K562 (cell line): ENCODE results near the gene ZNF48. TPM values are rescaled to one million over a fixed set of nuclear protein-coding genes. Genes with fewer than 3 reads are reported as not detected.
A peak's percentile ranks its signal among the peaks of the same experiment; 100 is the strongest.

Experiments used
- BHLHE40 ChIP-seq: IDR thresholded peaks from 2 replicates; pipeline ENCODE4 v1.6.1; 2011; ENCODE audit warnings: low read length, improper control_type of control experiment
- CEBPG ChIP-seq, 3 experiments: fragments of 200-800 bp in 1 of 3; sonication (Bioruptor generic) in 1 of 3; sonication (generic) in 1 of 3; formaldehyde crosslinking in 1 of 3; IDR thresholded peaks in 2 of 3; conservative IDR thresholded peaks in 1 of 3; 2 replicates each; pipeline versions ENCODE4 v1.6.1 to v1.8.0; 2016 to 2022; ENCODE audit warnings: missing compliant biosample characterization in 2 of 3, missing genetic modification characterization in 2 of 3, mild to moderate bottlenecking in 1 of 3, missing genetic modification reagents in 1 of 3
- CTCFL ChIP-seq: IDR thresholded peaks from 2 replicates; pipeline ENCODE4 v1.6.1; 2011; ENCODE audit warnings: borderline replicate concordance, low read depth, mild to moderate bottlenecking, moderate library complexity, low read length; ENCODE audit not compliant: insufficient read depth, poor library complexity, severe bottlenecking
- GATAD2A ChIP-seq: fragments of 450-650 bp; IDR thresholded peaks from 2 replicates; pipeline ENCODE4 v1.6.1; 2017
- GTF2A2 ChIP-seq: IDR thresholded peaks from 2 replicates; pipeline ENCODE4 v1.6.1; 2016; ENCODE audit warnings: mild to moderate bottlenecking, missing genetic modification characterization, missing compliant biosample characterization
- HEY1 ChIP-seq: fragments of 250-450 bp; sonication (Bioruptor Pico); IDR thresholded peaks from 2 replicates; pipeline ENCODE4 v1.5.0; 2020; ENCODE audit warnings: mild to moderate bottlenecking, moderate library complexity, borderline replicate concordance
- ILK ChIP-seq: fragments of 450-650 bp; IDR thresholded peaks from 2 replicates; pipeline ENCODE4 v1.6.1; 2016; ENCODE audit warnings: missing genetic modification characterization, low read depth, mild to moderate bottlenecking, missing compliant biosample characterization, moderate library complexity, borderline replicate concordance
- KLF10 ChIP-seq: fragments of 250-450 bp; sonication (Bioruptor Pico); IDR thresholded peaks from 2 replicates; pipeline ENCODE4 v1.6.1; 2021; ENCODE audit warnings: matching md5 sums
- MEF2D ChIP-seq: conservative IDR thresholded peaks from 2 replicates; pipeline ENCODE4 v1.6.1; 2016; ENCODE audit warnings: low read depth, missing genetic modification characterization, missing compliant biosample characterization
- MLX ChIP-seq, 2 experiments: fragments of 450-650 bp in 1 of 2; sonication (generic) in 1 of 2; formaldehyde crosslinking; conservative IDR thresholded peaks; 2 replicates each; pipeline versions ENCODE4 v1.4.0 to v1.8.1; 2020 to 2022; ENCODE audit warnings: mild to moderate bottlenecking in 1 of 2, missing genetic modification reagents in 1 of 2
- MTF1 ChIP-seq: fragments of 250-450 bp; sonication (Bioruptor Pico); IDR thresholded peaks from 2 replicates; pipeline ENCODE4 v1.9.0; 2021; ENCODE audit warnings: moderate library complexity, mild to moderate bottlenecking, inconsistent platforms, borderline replicate concordance
- MXD1 ChIP-seq: fragments of 250-450 bp; sonication (Bioruptor Pico); IDR thresholded peaks from 2 replicates; pipeline ENCODE4 v1.8.0; 2021; ENCODE audit warnings: borderline replicate concordance, mild to moderate bottlenecking, moderate library complexity; ENCODE audit not compliant: poor library complexity, severe bottlenecking
- MYC ChIP-seq, 2 experiments: fragments of 250-450 bp in 1 of 2; sonication (Bioruptor Pico) in 1 of 2; IDR thresholded peaks; 2 replicates each; pipeline versions ENCODE4 v1.5.1 to v1.6.1; 2012 to 2021; ENCODE audit warnings: low read depth in 2 of 2, borderline replicate concordance in 1 of 2, improper control_type of control experiment in 1 of 2, low read length in 1 of 2, mild to moderate bottlenecking in 1 of 2, moderate library complexity in 1 of 2
- NFRKB ChIP-seq: fragments of 450-650 bp; IDR thresholded peaks from 2 replicates; pipeline ENCODE4 v1.6.1; 2016; ENCODE audit warnings: low read depth
- NRF1 ChIP-seq, 2 experiments: fragments of 450-650 bp; IDR thresholded peaks in 1 of 2; conservative IDR thresholded peaks in 1 of 2; 2 replicates each; pipeline ENCODE4 v1.6.1; 2014; ENCODE audit warnings: mild to moderate bottlenecking in 2 of 2
- POLR3A ChIP-seq: IDR thresholded peaks from 2 replicates; pipeline ENCODE4 v1.6.1; 2011; ENCODE audit warnings: borderline replicate concordance, mild to moderate bottlenecking, moderate library complexity; ENCODE audit not compliant: insufficient read length, insufficient read depth; ENCODE audit errors: extremely low read depth
- PURB ChIP-seq: sonication (generic); formaldehyde crosslinking; IDR thresholded peaks from 2 replicates; pipeline ENCODE4 v1.9.0; 2021; ENCODE audit warnings: low read depth, mild to moderate bottlenecking, missing genetic modification reagents
- SNRNP70 ChIP-seq: fragments of 200-400 bp; formaldehyde crosslinking; optimal IDR thresholded peaks from 2 replicates; pipeline ENCODE3; 2017; ENCODE audit warnings: low read depth, low read length
- ZFP36 ChIP-seq: fragments of 150-350 bp; IDR thresholded peaks from 2 replicates; pipeline ENCODE4 v1.6.1; 2018; ENCODE audit warnings: low read length, low read depth; ENCODE audit not compliant: partially characterized antibody
- ZNF584 ChIP-seq: fragments of 200-800 bp; sonication (Bioruptor generic); IDR thresholded peaks from 2 replicates; pipeline ENCODE4 v1.6.1; 2016; ENCODE audit warnings: low read depth, mild to moderate bottlenecking, missing genetic modification characterization, missing compliant biosample characterization
- polyA plus RNA-seq, 8 experiments: library from polyadenylated mRNA; depleted of rRNA in 4 of 8; stranded (reverse) in 5 of 8; unstranded in 3 of 8; fragments of >200 nt; fragmentation: Nextera tagmentation in 2 of 8; fragmentation: Illumina TruSeq in 1 of 8; extraction: Ambion mirVana in 2 of 8; extraction: Trizol in 1 of 8; gene quantifications; 2 replicates each; pipeline versions ENCODE4 v1.2.1 to v1.2.3, GENCODE V29; 2011 to 2014; ENCODE audit warnings: inconsistent platforms in 1 of 8, missing spikeins in 1 of 8
- total RNA-seq, 7 experiments: library from RNA; depleted of rRNA in 6 of 7; stranded (reverse); fragments of >200 nt in 6 of 7; fragmentation: Illumina TruSeq in 2 of 7; extraction: Trizol in 2 of 7; gene quantifications; 2 replicates each; pipeline versions ENCODE4 v1.2.1 to v1.2.3, GENCODE V29; 2011 to 2021; ENCODE audit warnings: low replicate concordance in 1 of 7

Gene ZNF48
- total and polyA plus RNA-seq, 9 of the 15 experiments (the other 6 are each of a cell fraction or from before 2014, with no cell fraction given) = 0.38 to 11.6 (median 4.7) TPM

GRCh38 chr16:30445408-30446202 is 50.4 kb downstream of the ZNF48 start, which contains the start of gene SEPHS2 (continued):
- TF ChIP-seq BHLHE40 (peak; percentile 97), MTF1 (CRISPR knock-in tag) (no peak), ZNF584 (CRISPR knock-in tag) (peak; percentile 69; the same call in 1 of the 2 replicates), ILK (tag) (no peak), MXD1 (CRISPR knock-in tag) (no peak), ZFP36 (no peak), GTF2A2 (tag) (peak; percentile 95), CTCFL (peak; percentile 97), CEBPG (CRISPR knock-in tag; IDR thresholded peaks at IDR 0.05) (peak; percentile 97), CEBPG (tag; conservative IDR thresholded peaks at IDR 0.05 in 1 of 2, IDR thresholded peaks at IDR 0.05 in 1 of 2) (peak; percentile 91 to 95), MLX (CRISPR knock-in tag; conservative IDR thresholded peaks at IDR 0.05) (peak in 1 of 2 experiments; percentile 39; a peak in 1 of 4 replicates), HEY1 (no peak), MEF2D (no peak; the same call in 1 of the 2 replicates), GATAD2A (no peak), NRF1 (conservative IDR thresholded peaks at IDR 0.05 in 1 of 2, IDR thresholded peaks at IDR 0.05 in 1 of 2) (peak; percentile 16 to 34; a peak in 3 of 4 replicates), PURB (CRISPR knock-in tag) (no peak), KLF10 (CRISPR knock-in tag) (no peak), MYC (IDR thresholded peaks at IDR 0.05; ENCODE audit: low read depth, low read length) (peak; percentile 99), MYC (CRISPR knock-in tag; IDR thresholded peaks at IDR 0.05; ENCODE audit: borderline replicate concordance, low read depth) (peak; percentile 66; the same call in 1 of the 2 replicates), POLR3A (no peak), NFRKB (peak; percentile 88; the same call in 1 of the 2 replicates), SNRNP70 (no peak)
